SU-DHL-6 (cell line): ENCODE data around the gene VTI1A.

Experiments used
- H2AFZ ChIP-seq: fragments of 200-600 bp; sonication (generic); 2 replicates; pipeline ENCODE4 v1.6.1; 2014; ENCODE audit warnings: low read depth, mild to moderate bottlenecking, moderate library complexity, mixed read lengths, antibody characterized with exemption, low read length; ENCODE audit not compliant: severe bottlenecking
- H3F3A ChIP-seq: fragments of 200-600 bp; shearing (Covaris generic); 2 replicates; pipeline ENCODE4 v1.6.0; 2016; ENCODE audit warnings: antibody characterized with exemption, mild to moderate bottlenecking; ENCODE audit not compliant: insufficient read depth
- H3K27ac ChIP-seq: fragments of 200-600 bp; sonication (generic); 2 replicates; pipeline ENCODE4 v1.5.1; 2016; ENCODE audit warnings: low read depth, mild to moderate bottlenecking, low read length, moderate library complexity, mixed read lengths
- H3K27me3 ChIP-seq: fragments of 200-600 bp; sonication (generic), shearing (Covaris generic); 2 replicates; pipeline ENCODE4 v1.6.0; 2014; ENCODE audit warnings: mild to moderate bottlenecking, low read length
- H3K36me3 ChIP-seq: fragments of 200-600 bp; sonication (generic); 2 replicates; pipeline ENCODE4 v1.6.1; 2014; ENCODE audit warnings: mild to moderate bottlenecking, low read length, mixed read lengths
- H3K4me2 ChIP-seq: fragments of 300-600, 200-600 bp; shearing (Covaris generic), sonication (generic); 2 replicates; pipeline ENCODE4 v1.6.0; 2014; ENCODE audit warnings: low read length, low read depth, mild to moderate bottlenecking; ENCODE audit not compliant: poor library complexity, severe bottlenecking
- H3K4me3 ChIP-seq: fragments of 200-600 bp; sonication (generic); 2 replicates; pipeline ENCODE4 v1.5.1; 2014; ENCODE audit warnings: antibody characterized with exemption, low read length, mild to moderate bottlenecking, mixed read lengths; ENCODE audit not compliant: insufficient read depth, poor library complexity, severe bottlenecking
- H3K79me2 ChIP-seq: fragments of 200-600 bp; sonication (generic); 2 replicates; pipeline ENCODE4 v1.6.1; 2014; ENCODE audit warnings: mild to moderate bottlenecking, low read length, moderate library complexity; ENCODE audit not compliant: insufficient read depth
- H3K9ac ChIP-seq: fragments of 200-600 bp; sonication (generic); 2 replicates; pipeline ENCODE4 v1.7.0; 2014; ENCODE audit warnings: mild to moderate bottlenecking, low read length
- H3K9me2 ChIP-seq: fragments of 200-600 bp; sonication (generic); replicated peaks from 2 replicates; pipeline ENCODE4 v1.6.1; 2014; ENCODE audit warnings: low read length; ENCODE audit not compliant: insufficient read depth
- H3K9me3 ChIP-seq: fragments of 200-600 bp; sonication (generic); 2 replicates; pipeline ENCODE4 v1.6.1; 2014; ENCODE audit warnings: low read length, mixed read lengths; ENCODE audit not compliant: insufficient read depth
- H4K20me1 ChIP-seq: fragments of 200-600 bp; sonication (generic); 2 replicates; pipeline ENCODE4 v1.6.1; 2014; ENCODE audit warnings: low read depth, mild to moderate bottlenecking, antibody characterized with exemption, low read length, moderate library complexity, mixed read lengths
- EZH2phosphoT487 ChIP-seq: fragments of 200-600 bp; sonication (generic), shearing (Covaris generic); conservative IDR thresholded peaks from 2 replicates; pipeline ENCODE4 v1.6.1; 2018; ENCODE audit warnings: mild to moderate bottlenecking, antibody characterized with exemption, low read length, moderate library complexity, mixed read lengths
- TF ChIP-seq, protein P1 (sequence below): fragments of 200-600 bp; sonication (generic); IDR thresholded peaks from one replicate; pipeline ENCODE4 v1.5.1; 2017; ENCODE audit warnings: antibody characterized with exemption, mild to moderate bottlenecking, low read length, moderate library complexity; ENCODE audit not compliant: insufficient read depth, poor library complexity, severe bottlenecking

Gene VTI1A

DNA sequence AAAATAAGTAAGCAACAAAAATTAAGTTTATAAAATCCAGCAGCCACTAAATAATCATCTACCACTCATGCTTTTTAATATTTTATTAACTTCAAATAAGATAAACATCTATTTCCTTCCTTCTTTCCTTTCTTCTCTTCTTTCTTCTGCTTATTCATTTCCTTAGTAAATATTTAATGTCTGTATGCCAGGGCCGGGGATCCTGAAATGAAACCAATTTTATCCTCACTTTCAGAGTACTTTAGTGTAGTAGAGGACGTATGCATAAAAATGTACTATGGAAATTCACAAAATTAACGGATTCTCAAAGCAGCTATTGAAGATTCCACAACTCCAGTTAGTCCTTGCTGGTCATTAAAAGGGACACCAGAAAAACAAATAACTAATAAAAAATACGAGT, 224.7 kb downstream of the VTI1A start:
- Histone ChIP-seq H4K20me1 (no peaks in the 10 kb centered on the region), H3F3A (no peaks in the 10 kb centered on the region), H3K9ac (no peak overlapping the region), H3K9me2 (no peaks in the 10 kb centered on the region), H3K4me3 (no peak overlapping the region), H2AFZ (no peak overlapping the region), H3K36me3 (0 out of 2 replicates have a peak, but pooled peaks cover 3% of the 10 kb centered on the region), H3K4me2 (no peak overlapping the region), H3K27ac (no peak overlapping the region), H3K79me2 (no peaks in the 10 kb centered on the region), H3K27me3 (no peaks in the 10 kb centered on the region), H3K9me3 (no peaks in the 10 kb centered on the region)
- TF ChIP-seq EZH2phosphoT487, result no peak
- TF ChIP-seq, protein P1, sequence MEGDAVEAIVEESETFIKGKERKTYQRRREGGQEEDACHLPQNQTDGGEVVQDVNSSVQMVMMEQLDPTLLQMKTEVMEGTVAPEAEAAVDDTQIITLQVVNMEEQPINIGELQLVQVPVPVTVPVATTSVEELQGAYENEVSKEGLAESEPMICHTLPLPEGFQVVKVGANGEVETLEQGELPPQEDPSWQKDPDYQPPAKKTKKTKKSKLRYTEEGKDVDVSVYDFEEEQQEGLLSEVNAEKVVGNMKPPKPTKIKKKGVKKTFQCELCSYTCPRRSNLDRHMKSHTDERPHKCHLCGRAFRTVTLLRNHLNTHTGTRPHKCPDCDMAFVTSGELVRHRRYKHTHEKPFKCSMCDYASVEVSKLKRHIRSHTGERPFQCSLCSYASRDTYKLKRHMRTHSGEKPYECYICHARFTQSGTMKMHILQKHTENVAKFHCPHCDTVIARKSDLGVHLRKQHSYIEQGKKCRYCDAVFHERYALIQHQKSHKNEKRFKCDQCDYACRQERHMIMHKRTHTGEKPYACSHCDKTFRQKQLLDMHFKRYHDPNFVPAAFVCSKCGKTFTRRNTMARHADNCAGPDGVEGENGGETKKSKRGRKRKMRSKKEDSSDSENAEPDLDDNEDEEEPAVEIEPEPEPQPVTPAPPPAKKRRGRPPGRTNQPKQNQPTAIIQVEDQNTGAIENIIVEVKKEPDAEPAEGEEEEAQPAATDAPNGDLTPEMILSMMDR, result no peak

DNA sequence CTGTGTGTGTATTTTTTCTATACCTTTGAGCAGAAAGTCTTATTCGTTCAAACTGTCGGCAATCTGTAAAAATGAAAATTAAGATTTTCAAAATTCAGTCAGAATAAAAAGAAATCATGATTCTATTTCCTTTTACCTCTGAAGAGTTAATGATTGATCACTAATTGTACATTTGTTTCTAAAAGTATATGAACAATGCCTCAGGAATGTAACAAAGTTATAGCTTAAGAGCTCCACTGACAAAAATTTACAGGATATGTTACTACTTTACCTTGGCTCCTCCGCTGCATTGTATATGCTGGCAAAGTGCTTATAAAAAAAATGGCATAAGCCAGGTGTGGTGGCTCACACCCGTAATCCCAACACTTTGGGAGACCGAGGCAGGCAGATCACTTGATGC, 225.7 kb downstream of the VTI1A start:
- no peak overlapping the region for H3K9ac ChIP-seq
- H3K4me3 ChIP-seq, result no peak overlapping the region
- 0 out of 2 replicates have a peak, but pooled peaks cover 3% of the 10 kb centered on the region for H3K36me3 ChIP-seq
- no peaks in the 10 kb centered on the region for H3K27me3 ChIP-seq
- no peaks in the 10 kb centered on the region for H3K9me3 ChIP-seq
- H4K20me1 ChIP-seq, result no peaks in the 10 kb centered on the region
- H3K9me2 ChIP-seq, result no peaks in the 10 kb centered on the region
- H3F3A ChIP-seq, result no peaks in the 10 kb centered on the region
- no peak overlapping the region for H2AFZ ChIP-seq
- H3K4me2 ChIP-seq, result no peak overlapping the region
- H3K27ac ChIP-seq, result no peak overlapping the region
- TF ChIP-seq, protein P1, result no peak
- TF ChIP-seq EZH2phosphoT487, result no peak
- H3K79me2 ChIP-seq, result no peaks in the 10 kb centered on the region

DNA sequence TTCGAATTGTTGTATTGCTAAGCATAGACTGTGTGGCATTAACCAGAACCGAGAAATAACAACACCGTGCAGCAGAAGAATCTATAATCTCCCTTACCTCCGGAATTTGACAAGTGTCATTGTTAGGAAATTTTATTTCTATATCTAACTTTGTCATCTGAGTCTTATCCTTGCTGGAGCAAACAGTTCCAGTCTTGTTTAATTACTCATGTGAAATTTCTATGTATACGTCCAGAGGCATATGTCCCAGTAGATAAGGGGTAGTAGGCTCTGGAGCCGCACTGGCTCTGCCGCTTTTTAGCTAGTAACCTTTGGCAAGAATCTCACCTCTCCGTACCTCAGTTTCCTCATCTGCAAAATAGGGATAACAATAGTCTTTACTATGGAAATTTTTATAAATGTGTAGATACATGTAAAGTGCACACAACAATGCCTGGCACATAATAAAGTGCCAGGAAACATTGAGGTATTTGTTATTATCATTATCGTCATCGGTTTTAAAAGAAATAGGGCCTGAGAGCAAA, 228.6 kb downstream of the VTI1A start:
- H3K4me3 ChIP-seq, result no peak overlapping the region
- no peaks in the 10 kb centered on the region for H3K9me2 ChIP-seq
- no peaks in the 10 kb centered on the region for H3F3A ChIP-seq
- H3K9me3 ChIP-seq, result no peaks in the 10 kb centered on the region
- no peak overlapping the region for H3K27ac ChIP-seq
- no peak for TF ChIP-seq EZH2phosphoT487
- TF ChIP-seq, protein P1, result no peak
- H3K36me3 ChIP-seq, result no peaks in the 10 kb centered on the region
- H4K20me1 ChIP-seq, result no peaks in the 10 kb centered on the region
- no peak overlapping the region for H3K9ac ChIP-seq
- no peak overlapping the region for H2AFZ ChIP-seq
- H3K27me3 ChIP-seq, result no peaks in the 10 kb centered on the region
- no peak overlapping the region for H3K4me2 ChIP-seq
- no peaks in the 10 kb centered on the region for H3K79me2 ChIP-seq

DNA sequence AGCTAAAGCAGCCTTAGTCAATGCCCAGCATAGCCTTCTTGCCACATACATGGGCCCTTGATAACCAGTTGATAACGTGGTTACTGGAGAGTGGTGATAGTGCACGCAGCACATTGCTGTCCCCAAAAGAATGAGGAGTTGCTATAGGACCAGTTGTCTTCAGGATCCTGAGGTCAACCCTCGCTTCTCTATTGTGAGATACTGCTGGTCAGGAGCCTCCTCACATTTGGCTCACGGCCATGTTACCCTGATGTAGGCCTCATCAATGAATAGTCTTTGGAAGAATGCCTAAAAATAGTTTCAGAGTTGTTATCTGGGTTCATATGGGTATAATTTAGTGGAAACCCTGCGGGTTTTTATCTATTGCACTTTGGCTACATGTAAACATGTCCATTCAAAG, 230.7 kb downstream of the VTI1A start:
- H4K20me1 ChIP-seq, result no peaks in the 10 kb centered on the region
- no peak for TF ChIP-seq EZH2phosphoT487
- TF ChIP-seq, protein P1, result no peak
- no peak overlapping the region for H2AFZ ChIP-seq
- H3K27ac ChIP-seq, result no peak overlapping the region
- H3F3A ChIP-seq, result no peaks in the 10 kb centered on the region
- H3K9me3 ChIP-seq, result no peaks in the 10 kb centered on the region
- H3K27me3 ChIP-seq, result no peaks in the 10 kb centered on the region
- no peaks in the 10 kb centered on the region for H3K36me3 ChIP-seq
- no peak overlapping the region for H3K9ac ChIP-seq
- H3K9me2 ChIP-seq, result no peaks in the 10 kb centered on the region
- H3K4me2 ChIP-seq, result no peak overlapping the region
- H3K79me2 ChIP-seq, result no peaks in the 10 kb centered on the region
- H3K4me3 ChIP-seq, result no peak overlapping the region
